Effector CD4-positive, alpha-beta T cell (primary cell): ENCODE results near the gene ENPEP.
A peak's percentile ranks its signal among the peaks of the same experiment; 100 is the strongest.
"Not testable (repeated sequence)": the region's sequence is repeated elsewhere in the genome, so short reads cannot be mapped to it uniquely, and the experiment has no call there.

Experiments
- DNase-seq: peaks from one replicate; pipeline ENCODE4 v3.0.0-alpha.2; 2020

The ENPEP gene

GRCh38 chr4:110484767-110485166 lies 8.8 kb downstream of the ENPEP start:
- DNase-seq = no peak

DNA sequence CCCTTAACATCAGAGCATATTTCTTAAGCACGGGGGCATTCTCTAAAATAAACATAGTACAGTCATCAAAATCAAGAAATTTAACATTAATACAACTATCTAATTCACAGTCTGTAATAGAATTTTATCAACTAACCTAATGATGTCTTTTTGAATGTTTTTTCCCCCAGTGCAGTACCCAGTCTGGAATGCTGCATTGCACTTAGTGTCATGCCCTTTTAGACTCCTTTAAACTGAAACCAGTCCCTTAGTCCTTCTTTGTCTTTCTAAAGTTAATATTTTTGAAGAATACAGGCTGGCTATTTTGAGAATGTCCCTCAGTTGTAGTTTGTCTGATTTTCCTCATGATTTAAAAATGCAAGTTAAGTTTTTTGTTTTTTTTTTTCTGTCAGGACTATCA lies 9.5 kb downstream of the ENPEP start:
- DNase-seq = no peak

DNA sequence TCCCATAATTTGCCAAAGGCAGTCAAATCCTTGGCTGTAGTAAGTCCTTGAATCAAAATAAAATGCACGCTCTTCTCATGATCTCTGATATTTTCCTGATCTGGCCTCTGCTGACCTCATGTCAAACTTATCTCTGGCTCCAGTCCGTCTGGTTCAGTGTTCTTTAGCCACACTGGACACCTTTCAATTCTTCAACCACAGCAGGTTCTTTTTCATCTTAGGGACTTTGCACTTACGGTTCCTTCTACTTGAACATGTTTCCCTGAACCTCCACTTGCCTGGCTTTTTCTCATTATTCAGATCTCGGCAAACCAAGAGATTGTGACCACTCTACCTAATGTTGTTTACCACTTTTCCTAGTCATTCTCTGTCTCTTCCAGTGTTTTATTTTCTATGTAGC lies 10.3 kb downstream of the ENPEP start:
- DNase-seq = no peak

DNA sequence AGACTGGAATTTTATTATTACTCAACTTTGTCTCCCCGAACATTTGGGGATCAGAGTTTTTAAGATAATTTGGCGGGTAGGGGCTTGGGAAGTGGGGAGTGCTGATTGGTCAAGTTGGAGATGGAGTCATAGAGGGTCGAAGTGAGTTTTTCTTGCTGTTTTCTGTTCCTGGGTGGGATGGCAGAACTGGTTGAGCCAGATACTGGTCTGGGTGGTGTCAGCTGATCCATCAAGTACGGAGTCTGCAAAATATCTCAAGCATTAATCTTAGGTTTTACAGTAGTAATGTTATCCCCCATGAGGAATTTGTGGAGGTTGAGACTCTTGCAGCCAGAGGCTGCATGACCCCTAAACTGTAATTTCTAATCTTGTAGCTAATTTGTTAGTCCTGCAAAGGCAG lies 10.9 kb downstream of the ENPEP start:
- not testable (repeated sequence) for DNase-seq

- DNase-seq = no peak
Observed at GRCh38 chr4:110487873-110488272, 11.9 kb downstream of the ENPEP start.

- no peak for DNase-seq
Observed at GRCh38 chr4:110489901-110490508, 14.1 kb downstream of the ENPEP start.

DNA sequence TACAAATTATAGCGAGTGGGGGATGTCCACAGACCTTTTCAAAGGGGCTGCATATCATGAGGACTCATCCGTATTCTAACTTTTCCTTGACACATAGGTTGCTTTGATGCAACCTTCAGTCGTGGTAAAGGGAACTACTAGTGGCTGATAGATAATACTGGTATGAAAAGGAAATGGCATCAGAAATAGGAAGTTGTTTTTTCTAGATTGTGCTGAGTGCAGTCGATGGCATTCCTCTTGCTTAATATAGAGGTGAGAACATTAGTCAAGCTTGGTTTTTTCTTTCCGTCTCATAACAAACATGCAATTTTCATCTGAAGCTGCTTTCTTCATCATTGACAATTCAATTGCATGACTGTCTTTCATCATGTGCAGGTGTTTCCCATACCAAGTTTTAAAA lies 16.6 kb downstream of the ENPEP start:
- DNase-seq = no peak

DNA sequence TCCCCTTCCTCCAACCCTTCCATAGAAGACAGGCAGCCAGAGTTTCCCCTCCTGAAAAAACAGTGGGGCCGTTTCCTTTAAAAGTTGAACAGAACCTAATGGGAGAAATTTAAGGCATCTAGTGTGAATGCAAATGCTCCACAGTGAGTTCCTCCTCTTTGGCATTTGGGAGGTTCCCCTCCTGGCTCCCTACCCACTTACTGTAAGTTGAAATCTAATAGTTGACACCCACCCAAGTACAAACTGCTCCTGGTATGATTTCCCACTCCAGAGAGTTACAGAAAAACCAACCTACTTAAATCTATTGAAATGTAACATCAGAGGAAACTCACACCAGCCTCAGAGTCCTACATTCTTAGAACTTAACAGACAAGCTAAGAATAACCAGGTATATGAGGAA lies 17.6 kb downstream of the ENPEP start:
- no peak for DNase-seq

- no peak for DNase-seq
Observed at GRCh38 chr4:110498420-110498819, 22.5 kb downstream of the ENPEP start.

- DNase-seq = no peak
Observed at GRCh38 chr4:110499126-110499525, 23.2 kb downstream of the ENPEP start.

GRCh38 chr4:110501826-110502225 lies 25.9 kb downstream of the ENPEP start:
- DNase-seq = no peak

GRCh38 chr4:110503270-110504083 lies 27.5 kb downstream of the ENPEP start:
- DNase-seq = no peak

DNA sequence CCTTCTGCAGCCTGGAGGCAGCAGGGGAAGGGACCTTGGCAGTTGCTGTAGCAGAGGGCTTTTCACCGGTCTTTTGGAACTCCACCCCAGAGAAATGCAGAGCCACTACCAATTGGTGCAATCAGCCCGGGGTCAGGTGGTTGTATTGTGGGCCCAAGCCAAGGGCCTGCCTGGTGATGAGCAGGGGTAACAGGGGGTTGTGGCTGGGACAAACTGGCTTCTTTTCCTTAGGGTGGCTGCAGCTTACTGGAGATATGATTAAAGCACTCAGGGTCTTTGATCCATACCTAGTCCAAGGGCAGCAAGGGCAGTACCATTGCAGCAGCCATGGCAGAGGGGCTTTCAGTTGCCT lies 28.1 kb downstream of the ENPEP start:
- no peak for DNase-seq

- DNase-seq = no peak
Observed at GRCh38 chr4:110505440-110505839, 29.5 kb downstream of the ENPEP start.

- no peak for DNase-seq
Observed at GRCh38 chr4:110508827-110509710, 33.1 kb downstream of the ENPEP start.

DNA sequence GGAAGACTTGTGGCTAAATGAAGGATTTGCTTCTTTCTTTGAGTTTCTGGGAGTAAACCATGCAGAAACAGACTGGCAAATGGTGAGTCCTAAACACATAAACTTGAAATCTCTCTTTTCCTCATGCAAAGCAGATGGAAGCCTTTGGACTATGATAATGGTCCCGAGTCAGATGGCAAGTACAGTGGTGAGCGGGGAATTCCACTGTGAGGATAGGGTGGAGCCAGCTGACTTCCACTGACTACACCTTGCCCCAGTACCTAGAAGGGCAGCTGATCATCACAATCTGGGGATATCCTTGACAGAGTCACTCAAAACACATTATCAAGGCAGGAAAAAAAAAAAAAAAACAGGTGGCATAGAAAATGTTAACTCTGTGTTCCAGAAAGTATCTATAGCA lies 34.3 kb downstream of the ENPEP start:
- DNase-seq = no peak

DNA sequence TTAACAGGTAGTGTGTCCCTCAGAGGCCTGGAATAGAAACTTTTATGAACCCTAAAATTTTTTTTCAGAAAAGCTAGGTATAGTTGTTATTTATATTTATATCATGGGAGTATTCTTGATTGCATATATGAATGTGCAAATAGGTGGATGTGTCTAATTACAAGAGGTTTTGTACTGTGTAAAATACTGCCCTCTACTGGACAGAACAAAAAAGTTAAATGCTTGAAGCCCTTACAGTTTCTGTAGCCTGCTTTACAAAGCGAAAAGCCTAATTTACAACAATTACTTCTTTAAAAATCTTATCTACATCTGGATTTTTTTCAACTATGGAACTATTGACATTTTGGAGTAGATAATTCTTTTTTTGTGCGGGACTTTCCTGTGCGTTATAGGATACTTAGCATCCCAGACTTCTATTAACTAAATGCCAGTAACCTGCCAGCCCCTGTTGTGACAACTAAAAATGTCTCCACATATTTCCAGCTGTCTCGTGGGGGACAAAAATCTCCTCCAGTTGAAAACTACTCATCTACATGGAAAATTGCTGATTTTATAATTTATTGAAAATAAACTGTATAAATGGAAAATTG lies 35.1 kb downstream of the ENPEP start:
- no peak for DNase-seq

GRCh38 chr4:110512901-110513300 lies 36.9 kb downstream of the ENPEP start:
- no peak for DNase-seq

- DNase-seq = no peak
Observed at GRCh38 chr4:110514889-110515479, 39.0 kb downstream of the ENPEP start.

GRCh38 chr4:110515676-110516075 lies 39.7 kb downstream of the ENPEP start:
- no peak for DNase-seq

DNA sequence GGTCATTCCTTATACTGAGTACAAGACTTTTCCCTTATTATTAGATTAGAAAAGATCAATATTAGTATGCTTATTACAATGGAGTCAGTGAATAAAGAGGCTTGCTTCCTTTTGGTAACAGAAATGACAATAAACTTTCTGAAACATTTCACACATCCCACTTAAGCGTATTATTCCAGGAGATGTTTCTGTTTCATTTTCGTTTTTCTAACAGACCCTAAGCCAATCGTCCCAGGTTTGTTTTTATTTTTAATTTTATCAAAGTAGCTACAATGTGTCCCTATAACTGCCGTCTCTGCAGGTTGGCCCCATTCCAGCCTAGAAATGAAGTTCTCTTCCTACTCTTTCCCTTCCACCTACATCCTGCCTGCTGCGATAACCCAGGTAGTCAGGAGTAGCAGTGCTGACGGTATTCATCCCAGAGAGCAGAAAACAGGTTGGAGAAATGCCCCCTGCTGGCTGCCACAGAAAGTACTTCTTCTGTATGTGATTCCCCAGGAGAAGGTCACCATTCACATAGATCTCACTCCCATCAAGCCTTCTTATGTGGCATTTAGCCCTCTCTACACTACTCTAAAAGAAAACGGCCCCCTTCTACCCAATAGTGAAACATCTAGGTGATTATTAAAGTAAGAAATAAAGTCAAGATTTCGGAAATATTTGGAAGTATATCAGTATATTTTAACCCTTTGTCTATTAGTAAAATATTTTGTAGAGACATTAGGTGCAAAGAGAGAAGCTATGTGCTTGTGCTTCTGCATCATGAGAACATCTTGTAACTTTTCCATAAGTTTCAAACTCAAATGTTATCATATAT lies 40.4 kb downstream of the ENPEP start:
- DNase-seq = peak; percentile 63

DNA sequence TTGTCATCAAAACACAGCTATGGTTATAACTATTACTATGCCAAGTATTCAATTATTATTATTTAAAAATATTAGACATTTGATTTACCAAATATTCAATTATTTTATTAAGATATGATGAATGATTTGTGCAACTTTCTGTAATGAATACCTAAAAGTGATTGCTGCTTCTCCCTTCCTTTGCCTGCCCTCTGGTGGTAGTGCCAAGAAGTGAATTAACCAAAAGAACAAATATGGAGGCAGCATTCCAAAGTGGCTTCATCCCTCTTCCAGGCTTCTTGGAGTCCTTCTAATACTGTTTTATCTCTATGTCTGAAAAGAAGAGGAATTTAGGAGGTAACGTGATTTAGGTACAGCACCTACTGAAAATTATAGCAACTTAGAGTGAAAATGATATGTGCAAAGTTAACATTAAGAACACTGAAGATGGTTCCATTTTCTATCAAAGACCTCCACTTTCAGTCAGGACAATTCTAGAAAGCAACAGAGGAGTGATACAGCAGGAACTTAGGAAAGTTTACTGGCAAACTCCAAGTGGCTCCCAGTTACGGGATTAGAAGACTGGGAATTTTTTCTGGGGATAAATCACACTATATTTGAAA lies 43.0 kb downstream of the ENPEP start:
- DNase-seq = peak; percentile 13
